HG03280 (cell line): ENCODE results near the gene ZBTB17.

Experiments used
- ATAC-seq: cut with Tn5 transposase; IDR thresholded peaks from one replicate; pipeline ENCODE4 v1.9.1; 2021; ENCODE audit warnings: mild to moderate bottlenecking, moderate library complexity; ENCODE audit not compliant: unreplicated experiment

ZBTB17 gene

GRCh38 chr1:15948091-15948591 lies 27.8 kb downstream of the ZBTB17 start:
- no peak for ATAC-seq

GRCh38 chr1:15947382-15948090 lies 28.4 kb downstream of the ZBTB17 start:
- no peak for ATAC-seq

GRCh38 chr1:15946571-15947381 lies 29.1 kb downstream of the ZBTB17 start:
- no peak for ATAC-seq

- ATAC-seq, result no peak
These were observed 30.0 kb downstream of the ZBTB17 start for GRCh38 chr1:15945832-15946448.

- ATAC-seq, result no peak
These were observed 30.7 kb downstream of the ZBTB17 start for GRCh38 chr1:15945011-15945831.

- ATAC-seq, result no peak
These were observed 31.4 kb downstream of the ZBTB17 start for GRCh38 chr1:15944308-15945010.

- no peak for ATAC-seq
These were observed 32.0 kb downstream of the ZBTB17 start for GRCh38 chr1:15943992-15944307.

- ATAC-seq, result no peak
These were observed 32.4 kb downstream of the ZBTB17 start for GRCh38 chr1:15943328-15943991.

- ATAC-seq, result no peak
These were observed 33.1 kb downstream of the ZBTB17 start for GRCh38 chr1:15942661-15943327.

- no peak for ATAC-seq
These were observed 33.8 kb downstream of the ZBTB17 start for GRCh38 chr1:15941899-15942660.

- ATAC-seq, result no peak
These were observed 34.7 kb downstream of the ZBTB17 start for GRCh38 chr1:15941044-15941840.

GRCh38 chr1:15940110-15941043 lies 35.5 kb downstream of the ZBTB17 start:
- ATAC-seq, result no peak

- ATAC-seq, result no peak
These were observed 36.5 kb downstream of the ZBTB17 start for GRCh38 chr1:15939181-15940109.

- ATAC-seq, result no peak
These were observed 37.2 kb downstream of the ZBTB17 start for GRCh38 chr1:15938628-15939161.

- no peak for ATAC-seq
These were observed 38.2 kb downstream of the ZBTB17 start for GRCh38 chr1:15937706-15938168.
